ENCODE measurements around the gene PLTP. TPM values are rescaled to one million over a fixed set of nuclear protein-coding genes. Genes with fewer than 3 reads are reported as not detected.

The PLTP gene
- total and polyA plus RNA-seq, 2 of the 13 experiments (the other 11 are each of a cell fraction or from before 2014, with no cell fraction given) = 16.9 to 28.6 TPM

GRCh38 chr20:45946149-45946970 lies 34.4 kb upstream of the PLTP start (continued):
- peak; percentile 93 for TF ChIP-seq HOMEZ (CRISPR knock-in tag; IDR thresholded peaks at IDR 0.05; ENCODE audit: low read depth)
- peak; percentile 96 for TF ChIP-seq KLF6 (CRISPR knock-in tag; IDR thresholded peaks at IDR 0.05)
- TF ChIP-seq STAG1 (CRISPR knock-in tag; IDR thresholded peaks at IDR 0.05) = peak; percentile 49
- TF ChIP-seq ZNF768 (CRISPR knock-in tag; IDR thresholded peaks at IDR 0.05) = no peak
- no peak for TF ChIP-seq ATF7 (IDR thresholded peaks at IDR 0.05)
- peak; percentile 40; the same call in 1 of the 2 replicates for TF ChIP-seq ATF7 (CRISPR knock-in tag; IDR thresholded peaks at IDR 0.05)
- TF ChIP-seq JUND (CRISPR knock-in tag; IDR thresholded peaks at IDR 0.05) = peak; percentile 64; the same call in 1 of the 2 replicates
- no peak for TF ChIP-seq ZSCAN12 (CRISPR knock-in tag; IDR thresholded peaks at IDR 0.05)
- peak; percentile 71; the same call in 1 of the 2 replicates for TF ChIP-seq ZNF552 (CRISPR knock-in tag; IDR thresholded peaks at IDR 0.05; ENCODE audit: borderline replicate concordance)
- TF ChIP-seq RNF2 (conservative IDR thresholded peaks at IDR 0.05; ENCODE audit: low read depth) = peak; percentile 94
- peak; percentile 87; the same call in 1 of the 2 replicates for TF ChIP-seq PRMT3 (CRISPR knock-in tag; IDR thresholded peaks at IDR 0.05; ENCODE audit: borderline replicate concordance, low read depth)
- no peak for TF ChIP-seq E2F1 (CRISPR knock-in tag; IDR thresholded peaks at IDR 0.05)
- no peak for TF ChIP-seq JDP2 (CRISPR knock-in tag; IDR thresholded peaks at IDR 0.05; ENCODE audit: borderline replicate concordance)
- TF ChIP-seq, protein P1, sequence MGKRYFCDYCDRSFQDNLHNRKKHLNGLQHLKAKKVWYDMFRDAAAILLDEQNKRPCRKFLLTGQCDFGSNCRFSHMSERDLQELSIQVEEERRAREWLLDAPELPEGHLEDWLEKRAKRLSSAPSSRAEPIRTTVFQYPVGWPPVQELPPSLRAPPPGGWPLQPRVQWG (CRISPR knock-in tag; IDR thresholded peaks at IDR 0.05; ENCODE audit: borderline replicate concordance, low read depth) = peak; percentile 91; the same call in 1 of the 2 replicates
- TF ChIP-seq ZNF556 (CRISPR knock-in tag; IDR thresholded peaks at IDR 0.05; ENCODE audit: borderline replicate concordance) = 0 out of 2 replicates have a peak, but pooled peaks have one; percentile 57
- 0 out of 2 replicates have a peak, but pooled peaks have one; percentile 82 for TF ChIP-seq TEAD2 (CRISPR knock-in tag; IDR thresholded peaks at IDR 0.05)
- TF ChIP-seq ZNF678 (CRISPR knock-in tag; IDR thresholded peaks at IDR 0.05) = 0 out of 2 replicates have a peak, but pooled peaks have one; percentile 53
- no peak for TF ChIP-seq SMYD3 (CRISPR knock-in tag; IDR thresholded peaks at IDR 0.05)
- TF ChIP-seq ZNF142 (CRISPR knock-in tag; IDR thresholded peaks at IDR 0.05) = no peak
- TF ChIP-seq ZNF331 (CRISPR knock-in tag; IDR thresholded peaks at IDR 0.05) = peak; percentile 97
- TF ChIP-seq ZNF350 (CRISPR knock-in tag; IDR thresholded peaks at IDR 0.05; ENCODE audit: borderline replicate concordance, low read depth) = peak; percentile 99

Data from HepG2 (cell line).